Kidney (tissue), 14 donors: ENCODE data around the gene HSPA12A. TPM values are rescaled to one million over a fixed set of nuclear protein-coding genes. Genes with fewer than 3 reads are reported as not detected.

Experiments
- DNase-seq, 5 donors: peaks; one replicate each; pipeline ENCODE4 v3.0.0-alpha.2; 2013 to 2020
- FAIRE-seq: peaks from 2 replicates; lab custom pipeline; 2012; peaks lifted over from hg19 to GRCh38; lab: Jason Lieb, UNC
- H3K27ac ChIP-seq, 2 donors: one replicate each; pipeline ENCODE4 v1.7.0; 2013; ENCODE audit warnings: low read depth in 2 of 2, low read length in 2 of 2, inconsistent platforms in 1 of 2
- H3K27me3 ChIP-seq: one replicate; pipeline ENCODE4 v1.7.1; 2013; ENCODE audit warnings: low read length, inconsistent platforms; ENCODE audit not compliant: control insufficient read depth, insufficient read depth
- H3K36me3 ChIP-seq, 3 donors: one replicate each; pipeline versions ENCODE4 v1.7.0 to v1.7.1; 2013; ENCODE audit warnings: low read length in 3 of 3, control low read depth in 1 of 3, inconsistent platforms in 1 of 3; ENCODE audit not compliant: insufficient read depth in 3 of 3, control insufficient read depth in 2 of 3
- H3K4me1 ChIP-seq, 3 donors: one replicate each; pipeline versions ENCODE4 v1.7.0 to v1.7.1; 2013; ENCODE audit warnings: low read length in 3 of 3, inconsistent platforms in 1 of 3, low read depth in 1 of 3; ENCODE audit not compliant: control insufficient read depth in 2 of 3, insufficient read depth in 2 of 3
- H3K4me3 ChIP-seq, 3 donors: one replicate each; pipeline versions ENCODE4 v1.7.0 to v1.8.1; 2013; ENCODE audit warnings: low read length in 3 of 3, control low read depth in 1 of 3, inconsistent platforms in 1 of 3
- H3K9ac ChIP-seq, 3 donors: one replicate each; pipeline versions ENCODE4 v1.7.0 to v1.7.1; 2013; ENCODE audit warnings: low read length in 3 of 3, control low read depth in 1 of 3, inconsistent platforms in 1 of 3
- H3K9me3 ChIP-seq, 3 donors: one replicate each; pipeline versions ENCODE4 v1.7.0 to v1.7.1; 2013; ENCODE audit warnings: low read length in 3 of 3, control low read depth in 1 of 3, inconsistent platforms in 1 of 3; ENCODE audit not compliant: control insufficient read depth in 2 of 3, insufficient read depth in 1 of 3
- intact Hi-C: fragments of 100-400 bp; cut with DNase I; formaldehyde crosslinking; loops from one replicate; pipeline ENCODE4 v1.11.1; 2022
- polyA plus RNA-seq: library from polyadenylated mRNA; stranded (reverse); fragments of 350-450 nt; fragmentation: Illumina TruSeq; extraction: RNeasy Lipid Tissue Mini Kit (QIAGEN cat#74804); gene quantifications from one replicate; pipeline ENCODE4 v1.2.3, GENCODE V29; 2014; ENCODE audit warnings: low read depth, low replicate concordance; ENCODE audit not compliant: insufficient read depth
- total RNA-seq: library from RNA; stranded (reverse); fragmentation: NEBNext Ultra II Directional; extraction: Animal tissue kit (Norgen Biotek cat#: 25700); gene quantifications from one replicate; pipeline ENCODE4 v1.2.1, GENCODE V29; 2021
- TF ChIP-seq, protein P1 (sequence below): IDR thresholded peaks from 3 replicates; pipeline ENCODE4 v1.5.1; 2012; ENCODE audit warnings: mild to moderate bottlenecking, moderate library complexity, borderline replicate concordance; ENCODE audit not compliant: insufficient read depth; ENCODE audit errors: extremely low read depth
- donor health status: control.
- donor health status: control.
- donor health status: control.
- donor health status: control.
- donor health status: control.
- donor health status: DM: yes; HTN: yes; CAD: no.
- donor health status: Normal renal cell carcinoma (clear cell type).

The HSPA12A gene
- total and polyA plus RNA-seq, 2 donors from 2014 or later: 18.9 to 33.5 TPM

DNA sequence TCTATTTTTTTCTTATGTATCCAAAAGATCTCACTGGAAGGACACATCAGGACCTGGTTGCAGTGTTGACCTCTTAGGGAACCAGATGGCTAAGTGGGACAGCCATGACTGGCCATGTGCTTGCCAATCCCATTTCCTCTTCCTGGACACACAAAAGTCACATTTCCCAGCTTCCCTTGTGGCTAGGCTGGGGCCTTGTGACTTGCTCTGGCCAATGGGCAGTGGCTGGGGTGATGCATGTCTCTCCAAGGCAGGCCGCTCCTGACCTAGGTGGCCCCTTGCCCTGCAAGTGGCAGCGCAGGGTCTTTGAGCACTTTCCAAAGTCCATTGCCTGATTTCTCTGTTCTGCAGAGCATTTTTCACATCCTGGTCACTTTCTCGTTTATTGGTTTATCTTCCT, 41.7 kb upstream of the HSPA12A start:
- Histone ChIP-seq H3K4me1 (peaks cover 0 to 5% (median 4%) of the 10 kb centered on the region in 3 donors), H3K27ac (no peak overlapping the region), H3K27me3 (no peaks in the 10 kb centered on the region), H3K9ac (no peak overlapping the region), H3K4me3 (no peak overlapping the region), H3K9me3 (no peaks in the 10 kb centered on the region), H3K36me3 (no peaks in the 10 kb centered on the region)
- no peak for DNase-seq
- TF ChIP-seq, protein P1, sequence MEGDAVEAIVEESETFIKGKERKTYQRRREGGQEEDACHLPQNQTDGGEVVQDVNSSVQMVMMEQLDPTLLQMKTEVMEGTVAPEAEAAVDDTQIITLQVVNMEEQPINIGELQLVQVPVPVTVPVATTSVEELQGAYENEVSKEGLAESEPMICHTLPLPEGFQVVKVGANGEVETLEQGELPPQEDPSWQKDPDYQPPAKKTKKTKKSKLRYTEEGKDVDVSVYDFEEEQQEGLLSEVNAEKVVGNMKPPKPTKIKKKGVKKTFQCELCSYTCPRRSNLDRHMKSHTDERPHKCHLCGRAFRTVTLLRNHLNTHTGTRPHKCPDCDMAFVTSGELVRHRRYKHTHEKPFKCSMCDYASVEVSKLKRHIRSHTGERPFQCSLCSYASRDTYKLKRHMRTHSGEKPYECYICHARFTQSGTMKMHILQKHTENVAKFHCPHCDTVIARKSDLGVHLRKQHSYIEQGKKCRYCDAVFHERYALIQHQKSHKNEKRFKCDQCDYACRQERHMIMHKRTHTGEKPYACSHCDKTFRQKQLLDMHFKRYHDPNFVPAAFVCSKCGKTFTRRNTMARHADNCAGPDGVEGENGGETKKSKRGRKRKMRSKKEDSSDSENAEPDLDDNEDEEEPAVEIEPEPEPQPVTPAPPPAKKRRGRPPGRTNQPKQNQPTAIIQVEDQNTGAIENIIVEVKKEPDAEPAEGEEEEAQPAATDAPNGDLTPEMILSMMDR: no peak
- intact Hi-C loops: no loop called here
- no peak for FAIRE-seq

DNA sequence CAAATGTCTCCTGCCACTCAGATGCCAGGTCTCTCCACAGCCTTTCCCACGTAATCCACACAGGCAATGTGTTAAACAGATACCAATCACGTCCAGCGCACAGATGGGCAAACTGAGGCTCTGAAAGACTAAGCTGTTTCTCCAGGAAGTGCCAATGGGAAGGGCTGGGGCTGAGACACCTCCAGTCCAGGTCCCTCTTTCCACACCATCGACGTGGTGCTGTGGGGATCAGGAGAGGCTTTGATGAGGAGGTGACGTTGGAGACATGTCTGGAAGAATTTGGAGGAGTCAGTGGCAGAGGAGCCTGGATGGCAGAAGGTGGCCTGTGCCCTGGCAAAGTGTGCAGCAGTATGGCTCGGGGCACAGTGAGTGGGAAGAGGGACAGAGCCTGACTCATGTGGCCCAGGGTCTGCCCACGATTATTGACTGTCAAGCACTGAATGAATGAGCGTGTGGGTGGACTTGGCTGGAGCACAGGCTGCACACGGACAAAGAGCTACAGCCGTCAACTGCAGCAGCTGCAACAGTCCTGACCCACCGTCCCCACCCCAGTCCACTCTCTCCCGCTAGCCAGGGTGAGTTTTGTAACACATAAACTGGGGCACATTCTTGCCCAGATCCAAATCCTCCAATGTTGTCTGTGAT, 40.8 kb upstream of the HSPA12A start:
- no peak for FAIRE-seq
- H3K9ac ChIP-seq: no peak overlapping the region
- no peak for DNase-seq

GRCh38 chr10:116781370-116781884, 39.1 kb upstream of the HSPA12A start:
- FAIRE-seq: no peak
- H3K9me3 ChIP-seq: no peaks in the 10 kb centered on the region

More for the DNA sequence above, 40.8 kb upstream of the HSPA12A start:
- no peak overlapping the region for H3K4me3 ChIP-seq
- H3K36me3 ChIP-seq: no peaks in the 10 kb centered on the region
- H3K27ac ChIP-seq: no peak overlapping the region
- no peaks in the 10 kb centered on the region for H3K27me3 ChIP-seq
- intact Hi-C loops: no loop called here
- H3K4me1 ChIP-seq: peaks cover 0 to 5% (median 4%) of the 10 kb centered on the region in 3 donors
- H3K9me3 ChIP-seq: no peaks in the 10 kb centered on the region
- TF ChIP-seq, protein P1: no peak

More at GRCh38 chr10:116781370-116781884, 39.1 kb upstream of the HSPA12A start:
- Histone ChIP-seq H3K4me3 (no peak overlapping the region), H3K27me3 (no peaks in the 10 kb centered on the region), H3K27ac (no peak overlapping the region), H3K36me3 (no peaks in the 10 kb centered on the region), H3K9ac (no peak overlapping the region), H3K4me1 (no peaks in the 10 kb centered on the region)
- intact Hi-C loops: no loop called here
- DNase-seq: no peak
- TF ChIP-seq, protein P1: no peak
